SK-N-MC (cell line): ENCODE data around the gene BGLAP.

Experiments used
- EZH2 ChIP-seq: fragments of 200-600 bp; sonication (generic); IDR thresholded peaks from one replicate; pipeline ENCODE4 v1.6.1; 2017; ENCODE audit warnings: antibody characterized with exemption
- FOXP2 ChIP-seq: optimal IDR thresholded peaks from 2 replicates; pipeline ENCODE3; 2011; ENCODE audit warnings: mild to moderate bottlenecking, moderate library complexity; ENCODE audit not compliant: insufficient read depth; ENCODE audit errors: extremely low read length, control extremely low read depth
- POLR2AphosphoS5 ChIP-seq: IDR thresholded peaks from 2 replicates; pipeline ENCODE4 v1.6.1; 2012; ENCODE audit warnings: mild to moderate bottlenecking, low read depth, low read length, borderline replicate concordance

- TF ChIP-seq POLR2AphosphoS5: no peak
- no peak for TF ChIP-seq EZH2
- no peak for TF ChIP-seq FOXP2
Observed at GRCh38 chr1:156244712-156245111, 2.7 kb downstream of the BGLAP start.
